B cell (primary cell): ENCODE results near the gene ERAP2. TPM values are rescaled to one million over a fixed set of nuclear protein-coding genes. Genes with fewer than 3 reads are reported as not detected.

ENCODE experiments used
- ATAC-seq: fragments of 200-7000 bp; cut with Tn5 transposase; one replicate; pipeline ENCODE4 v1.10.0; 2021; ENCODE audit warnings: low read depth, mild to moderate bottlenecking, moderate number of reproducible peaks, moderate library complexity
- CTCF ChIA-PET: fragments of 350-600 bp; sonication (Branson Sonifier 250); formaldehyde crosslinking; loops from one replicate; lab custom pipeline; 2021; ENCODE audit warnings: antibody characterized with exemption, inconsistent platforms; lab: Charles Lee
- POLR2A ChIA-PET: fragments of 350-600 bp; sonication (Branson Sonifier 250); formaldehyde crosslinking; loops from one replicate; lab custom pipeline; 2021; ENCODE audit warnings: antibody characterized with exemption; lab: Charles Lee
- DNase-seq: peaks from one replicate; pipeline ENCODE4 v3.0.0; 2013
- H2AFZ ChIP-seq: 2 replicates; pipeline ENCODE4 v1.6.1; 2012; ENCODE audit warnings: mild to moderate bottlenecking, low read depth, low read length; ENCODE audit not compliant: insufficient read depth, poor library complexity, severe bottlenecking
- H3K27ac ChIP-seq, 2 donors: 1 replicate in 1 of 2; 2 replicates in 1 of 2; pipeline ENCODE4 v1.5.1; 2012 to 2013; ENCODE audit warnings: low read length in 2 of 2, mild to moderate bottlenecking in 2 of 2, moderate library complexity in 1 of 2
- H3K27me3 ChIP-seq, 4 experiments: fragments of 200-600 bp in 1 of 4; sonication (generic) in 1 of 4; replicated peaks in 1 of 4; 1 replicate in 2 of 4; 2 replicates in 2 of 4; pipeline versions ENCODE4 v1.6.1 to v1.7.0; 2013 to 2016; ENCODE audit warnings: low read length in 3 of 4, mild to moderate bottlenecking in 2 of 4, mixed read lengths in 1 of 4, moderate library complexity in 1 of 4; ENCODE audit not compliant: insufficient read depth in 4 of 4, control insufficient read depth in 3 of 4; ENCODE audit errors: control extremely low read depth in 1 of 4
- H3K36me3 ChIP-seq, 2 experiments: replicated peaks in 1 of 2; 1 replicate in 1 of 2; 2 replicates in 1 of 2; pipeline versions ENCODE4 v1.6.1 to v1.7.1; 2013; ENCODE audit warnings: low read length in 1 of 2; ENCODE audit not compliant: insufficient read depth in 2 of 2, control insufficient read depth in 1 of 2; ENCODE audit errors: control extremely low read depth in 1 of 2, extremely low read depth in 1 of 2
- H3K4me1 ChIP-seq, 2 donors: fragments of 200-600 bp in 1 of 2; sonication (generic) in 1 of 2; 1 replicate in 1 of 2; 2 replicates in 1 of 2; pipeline versions ENCODE4 v1.5.1 to v1.6.1; 2013 to 2017; ENCODE audit warnings: low read length in 2 of 2; ENCODE audit not compliant: control insufficient read depth in 2 of 2, insufficient read depth in 2 of 2
- H3K4me2 ChIP-seq: replicated peaks from 2 replicates; pipeline ENCODE3; 2012; ENCODE audit warnings: mild to moderate bottlenecking, low read depth, low read length; ENCODE audit not compliant: poor library complexity, severe bottlenecking
- H3K4me3 ChIP-seq, 5 experiments: fragments of 200-600 bp in 1 of 5; sonication (generic) in 1 of 5; 1 replicate in 3 of 5; 2 replicates in 2 of 5; pipeline versions ENCODE4 v1.5.1 to v1.7.0; 2011 to 2016; ENCODE audit warnings: low read length in 4 of 5, mild to moderate bottlenecking in 4 of 5, low read depth in 2 of 5, control low read depth in 1 of 5, moderate library complexity in 1 of 5; ENCODE audit not compliant: insufficient read depth in 1 of 5; ENCODE audit errors: control extremely low read depth in 1 of 5, extremely low read depth in 1 of 5
- H3K79me2 ChIP-seq: fragments of 200-600 bp; sonication (generic); one replicate; pipeline ENCODE4 v1.6.0; 2016; ENCODE audit warnings: low read length; ENCODE audit not compliant: control insufficient read depth, insufficient read depth
- H3K9ac ChIP-seq: fragments of 200-600 bp; sonication (generic); 2 replicates; pipeline ENCODE4 v1.6.1; 2017; ENCODE audit warnings: mild to moderate bottlenecking, low read length, moderate library complexity
- H3K9me3 ChIP-seq, 3 donors: one replicate each; pipeline versions ENCODE4 v1.6.1 to v1.7.1; 2013; ENCODE audit warnings: low read length in 2 of 3; ENCODE audit not compliant: control insufficient read depth in 2 of 3, insufficient read depth in 1 of 3; ENCODE audit errors: control extremely low read depth in 1 of 3
- H4K20me1 ChIP-seq: 2 replicates; pipeline ENCODE4 v1.6.0; 2012; ENCODE audit warnings: mild to moderate bottlenecking, low read length; ENCODE audit not compliant: insufficient read depth, control insufficient read depth, poor library complexity, severe bottlenecking
- H3K27ac Mint-ChIP-seq: one replicate; pipeline ENCODE4 v1.8.0; 2021; ENCODE audit warnings: mixed read lengths
- H3K27me3 Mint-ChIP-seq: one replicate; pipeline ENCODE4 v1.8.0; 2021; ENCODE audit warnings: mixed read lengths
- H3K4me1 Mint-ChIP-seq: one replicate; pipeline ENCODE4 v1.8.0; 2021; ENCODE audit warnings: mixed read lengths
- H3K4me3 Mint-ChIP-seq: one replicate; pipeline ENCODE4 v1.8.0; 2021; ENCODE audit warnings: mixed read lengths
- H3K9me3 Mint-ChIP-seq: one replicate; pipeline ENCODE4 v1.8.0; 2022; ENCODE audit warnings: mixed read lengths; ENCODE audit not compliant: insufficient read depth
- EZH2 ChIP-seq: IDR thresholded peaks from 2 replicates; pipeline ENCODE4 v1.6.1; 2012; ENCODE audit warnings: borderline replicate concordance, low read depth, mild to moderate bottlenecking, moderate library complexity, low read length; ENCODE audit not compliant: insufficient read depth, poor library complexity, severe bottlenecking
- WGBS: methylation state at CpG from one replicate; pipeline ENCODE4 v1.1.5; 2013; ENCODE audit warnings: missing lambda C conversion rate; ENCODE audit not compliant: insufficient coverage; 5-methylcytosine and 5-hydroxymethylcytosine counted together
- intact Hi-C: fragments of 100-400 bp; cut with micrococcal nuclease; formaldehyde crosslinking; loops from one replicate; pipeline ENCODE4 v1.10.0; 2022
- polyA plus RNA-seq: library from polyadenylated mRNA; depleted of rRNA; stranded (reverse); fragments of >200 nt; gene quantifications from 2 replicates; pipeline ENCODE4 v1.2.3, GENCODE V29; 2012
- total RNA-seq, 2 donors: library from RNA; stranded (reverse); fragments of 120-200 nt in 1 of 2; gene quantifications; 1 replicate in 1 of 2; 2 replicates in 1 of 2; pipeline versions ENCODE4 v1.2.3 to v1.2.4, GENCODE V29; 2013 to 2022
- TF ChIP-seq, protein P1 (sequence below): fragments of 200-600 bp; IDR thresholded peaks from one replicate; pipeline ENCODE4 v1.8.0; 2022; ENCODE audit warnings: antibody characterized with exemption, mild to moderate bottlenecking

The ERAP2 gene
- total and polyA plus RNA-seq, 2 donors (not counting 1 experiment from before 2014, with no cell fraction given), result 18.5 to 74.2 TPM

DNA sequence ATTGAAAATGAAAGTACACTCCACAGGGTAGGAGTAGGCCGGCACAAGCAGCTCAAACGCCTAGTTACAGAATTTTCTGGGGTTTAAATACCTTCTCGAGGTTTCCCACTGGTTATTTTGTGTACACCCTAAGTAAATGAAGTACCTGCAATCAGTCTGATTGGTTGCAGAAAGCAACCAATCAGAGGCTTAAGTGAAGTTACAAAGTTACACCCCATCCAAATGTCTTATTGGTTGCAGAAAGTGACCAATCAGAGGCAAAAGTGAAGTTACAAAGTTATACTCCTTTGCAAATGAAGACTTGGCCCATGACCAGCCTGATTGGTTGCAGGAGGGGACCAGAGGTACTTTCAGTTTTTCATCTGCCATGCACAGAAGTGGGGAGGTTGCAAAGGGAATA lies 33.2 kb upstream of the ERAP2 start:
- no peaks in the 10 kb centered on the region for H3K9me3 Mint-ChIP-seq
- Histone ChIP-seq H3K27ac (no peak overlapping the region), H3K4me1 (peaks cover 4 to 5% of the 10 kb centered on the region in 2 donors), H2AFZ (no peak overlapping the region), H3K36me3 (no peaks in the 10 kb centered on the region), H3K4me2 (no peak overlapping the region), H3K4me3 (no peak overlapping the region), H3K27me3 (peaks cover 0 to 3% (median 0%) of the 10 kb centered on the region in 4 experiments), H4K20me1 (no peaks in the 10 kb centered on the region), H3K9me3 (no peaks in the 10 kb centered on the region), H3K9ac (no peak overlapping the region), H3K79me2 (no peaks in the 10 kb centered on the region)
- WGBS, result 93% methylated on average over 2 of the region's 3 CpGs
- ATAC-seq (no peak), DNase-seq (no peak)
- ChIA-PET POLR2A (no interaction called here), CTCF (no interaction called here)
- H3K4me1 Mint-ChIP-seq, result peaks cover 14% of the 10 kb centered on the region
- no peak overlapping the region for H3K27ac Mint-ChIP-seq
- H3K27me3 Mint-ChIP-seq, result no peaks in the 10 kb centered on the region
- intact Hi-C loops, result no loop called here
- no peak for TF ChIP-seq EZH2
- TF ChIP-seq, protein P1, sequence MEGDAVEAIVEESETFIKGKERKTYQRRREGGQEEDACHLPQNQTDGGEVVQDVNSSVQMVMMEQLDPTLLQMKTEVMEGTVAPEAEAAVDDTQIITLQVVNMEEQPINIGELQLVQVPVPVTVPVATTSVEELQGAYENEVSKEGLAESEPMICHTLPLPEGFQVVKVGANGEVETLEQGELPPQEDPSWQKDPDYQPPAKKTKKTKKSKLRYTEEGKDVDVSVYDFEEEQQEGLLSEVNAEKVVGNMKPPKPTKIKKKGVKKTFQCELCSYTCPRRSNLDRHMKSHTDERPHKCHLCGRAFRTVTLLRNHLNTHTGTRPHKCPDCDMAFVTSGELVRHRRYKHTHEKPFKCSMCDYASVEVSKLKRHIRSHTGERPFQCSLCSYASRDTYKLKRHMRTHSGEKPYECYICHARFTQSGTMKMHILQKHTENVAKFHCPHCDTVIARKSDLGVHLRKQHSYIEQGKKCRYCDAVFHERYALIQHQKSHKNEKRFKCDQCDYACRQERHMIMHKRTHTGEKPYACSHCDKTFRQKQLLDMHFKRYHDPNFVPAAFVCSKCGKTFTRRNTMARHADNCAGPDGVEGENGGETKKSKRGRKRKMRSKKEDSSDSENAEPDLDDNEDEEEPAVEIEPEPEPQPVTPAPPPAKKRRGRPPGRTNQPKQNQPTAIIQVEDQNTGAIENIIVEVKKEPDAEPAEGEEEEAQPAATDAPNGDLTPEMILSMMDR, result no peak
- H3K4me3 Mint-ChIP-seq, result no peak overlapping the region

DNA sequence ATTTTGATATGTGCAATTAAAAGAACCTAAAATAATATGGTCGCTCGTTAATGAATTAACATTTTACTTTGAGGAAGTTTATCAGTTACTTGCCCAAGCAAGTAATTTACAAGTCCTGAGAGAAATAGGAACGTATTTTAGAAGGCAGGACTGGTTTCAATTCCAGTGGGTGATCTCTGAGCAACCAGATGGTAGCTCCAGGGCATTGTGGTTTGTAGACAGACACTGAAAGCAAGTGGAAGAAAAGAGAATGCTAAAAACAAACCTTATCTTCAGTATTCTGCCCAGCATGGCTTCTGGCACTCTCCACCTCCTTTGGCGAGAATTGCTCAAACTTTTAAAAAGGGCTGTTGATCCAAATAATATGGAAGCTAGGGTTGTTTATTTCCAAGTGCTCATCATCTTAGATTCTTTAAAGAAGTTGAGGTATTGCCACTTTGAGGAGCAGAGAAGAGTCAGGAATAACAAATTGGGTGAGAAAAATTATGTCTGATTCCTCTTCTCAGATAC lies 31.8 kb upstream of the ERAP2 start:
- H4K20me1 ChIP-seq, result no peaks in the 10 kb centered on the region
- H3K4me3 ChIP-seq, result no peak overlapping the region
- peak overlapping the region; percentile 5 for H3K4me2 ChIP-seq
- H3K9me3 Mint-ChIP-seq, result peaks cover 3% of the 10 kb centered on the region
- CTCF ChIA-PET, result interaction anchor here (0.9 to 1.6 kb wide), 2 partner anchors 22 to 24 kb away, joined by 3 to 6 read pairs; no protein-coding TSS in a partner anchor
- DNase-seq (no peak), ATAC-seq (no peak)
- WGBS, result 0% methylated on average over 1 of the region's 4 CpGs
- H3K9ac ChIP-seq, result no peak overlapping the region
- no peak overlapping the region for H3K4me3 Mint-ChIP-seq
- no peaks in the 10 kb centered on the region for H3K9me3 ChIP-seq
- intact Hi-C loops, result no loop called here
- no peak overlapping the region for H3K27ac Mint-ChIP-seq
- POLR2A ChIA-PET, result no interaction called here
- H3K4me1 ChIP-seq, result peaks cover 4 to 5% of the 10 kb centered on the region in 2 donors
- no peaks in the 10 kb centered on the region for H3K79me2 ChIP-seq
- peaks cover 2% of the 10 kb centered on the region for H3K27me3 Mint-ChIP-seq
- H3K27me3 ChIP-seq, result peaks cover 0 to 3% (median 0%) of the 10 kb centered on the region in 4 experiments
- no peak overlapping the region for H3K27ac ChIP-seq
- TF ChIP-seq EZH2, result no peak
- TF ChIP-seq, protein P1, result no peak
- no peak overlapping the region for H2AFZ ChIP-seq
- no peaks in the 10 kb centered on the region for H3K36me3 ChIP-seq
- peaks cover 14% of the 10 kb centered on the region for H3K4me1 Mint-ChIP-seq
